CD4-positive, CD25-positive, alpha-beta regulatory T cell (primary cell): Measurements from ENCODE around the gene MAGEA11. TPM values are rescaled to one million over a fixed set of nuclear protein-coding genes. Genes with fewer than 3 reads are reported as not detected.
"Not testable (repeated sequence)": the region's sequence is repeated elsewhere in the genome, so short reads cannot be mapped to it uniquely, and the experiment has no call there.

ENCODE experiments used
- ATAC-seq, 2 donors: fragments of 150-1000 bp; cut with Tn5 transposase; one replicate each; pipeline ENCODE4 v1.10.0; 2021; ENCODE audit warnings: low read depth in 2 of 2, moderate number of reproducible peaks in 2 of 2, moderate library complexity in 1 of 2
- DNase-seq, 3 donors: peaks; one replicate each; pipeline versions ENCODE4 v3.0.0 to v3.0.0-alpha.2; 2012 to 2022; ENCODE audit warnings: mixed read lengths in 1 of 3
- H3K27ac ChIP-seq: one replicate; pipeline ENCODE4 v1.7.0; 2013; ENCODE audit warnings: mild to moderate bottlenecking, low read length; ENCODE audit not compliant: insufficient read depth, poor library complexity, severe bottlenecking
- H3K27me3 ChIP-seq: one replicate; pipeline ENCODE4 v1.7.0; 2013; ENCODE audit warnings: low read length; ENCODE audit not compliant: control insufficient read depth, insufficient read depth
- H3K36me3 ChIP-seq: one replicate; pipeline ENCODE4 v1.7.0; 2013; ENCODE audit warnings: mild to moderate bottlenecking, low read length, moderate library complexity; ENCODE audit not compliant: control insufficient read depth, insufficient read depth
- H3K4me1 ChIP-seq: 2 replicates; pipeline ENCODE4 v1.7.0; 2013; ENCODE audit warnings: mild to moderate bottlenecking, low read length; ENCODE audit not compliant: insufficient read depth, control insufficient read depth, poor library complexity, severe bottlenecking
- H3K4me3 ChIP-seq: one replicate; pipeline ENCODE4 v1.7.0; 2013; ENCODE audit warnings: low read depth, mild to moderate bottlenecking, low read length, moderate library complexity
- H3K9me3 ChIP-seq, 2 experiments: 1 replicate in 1 of 2; 2 replicates in 1 of 2; pipeline ENCODE4 v1.7.0; 2013; ENCODE audit warnings: low read length in 2 of 2, mild to moderate bottlenecking in 1 of 2, moderate library complexity in 1 of 2; ENCODE audit not compliant: control insufficient read depth in 2 of 2
- H3K27ac Mint-ChIP-seq, 3 donors: one replicate each; pipeline ENCODE4 v1.8.0; 2020 to 2022; ENCODE audit warnings: mild to moderate bottlenecking in 3 of 3, mixed read lengths in 3 of 3, moderate library complexity in 2 of 3
- H3K27me3 Mint-ChIP-seq: one replicate; pipeline ENCODE4 v1.8.0; 2022; ENCODE audit warnings: mild to moderate bottlenecking, mixed read lengths
- H3K36me3 Mint-ChIP-seq: one replicate; pipeline ENCODE4 v1.8.0; 2020; ENCODE audit warnings: mixed read lengths
- H3K4me1 Mint-ChIP-seq, 4 donors: one replicate each; pipeline ENCODE4 v1.8.0; 2020 to 2022; ENCODE audit warnings: mixed read lengths in 4 of 4, mild to moderate bottlenecking in 1 of 4
- H3K4me3 Mint-ChIP-seq, 4 donors: one replicate each; pipeline ENCODE4 v1.8.0; 2020 to 2022; ENCODE audit warnings: mild to moderate bottlenecking in 4 of 4, mixed read lengths in 4 of 4, moderate library complexity in 3 of 4
- H3K9me3 Mint-ChIP-seq, 7 donors: one replicate each; pipeline ENCODE4 v1.8.0; 2020 to 2022; ENCODE audit warnings: mixed read lengths in 7 of 7, mild to moderate bottlenecking in 3 of 7, moderate library complexity in 2 of 7
- polyA plus RNA-seq, 4 donors: library from polyadenylated mRNA; unstranded; fragments of 300-500 nt; fragmentation: Illumina TruSeq; gene quantifications; one replicate each; pipeline ENCODE4 v1.2.3, GENCODE V29; 2021
- total RNA-seq: library from RNA; stranded (reverse); gene quantifications from one replicate; pipeline ENCODE4 v1.2.3, GENCODE V29; 2022

MAGEA11 gene, protein sequence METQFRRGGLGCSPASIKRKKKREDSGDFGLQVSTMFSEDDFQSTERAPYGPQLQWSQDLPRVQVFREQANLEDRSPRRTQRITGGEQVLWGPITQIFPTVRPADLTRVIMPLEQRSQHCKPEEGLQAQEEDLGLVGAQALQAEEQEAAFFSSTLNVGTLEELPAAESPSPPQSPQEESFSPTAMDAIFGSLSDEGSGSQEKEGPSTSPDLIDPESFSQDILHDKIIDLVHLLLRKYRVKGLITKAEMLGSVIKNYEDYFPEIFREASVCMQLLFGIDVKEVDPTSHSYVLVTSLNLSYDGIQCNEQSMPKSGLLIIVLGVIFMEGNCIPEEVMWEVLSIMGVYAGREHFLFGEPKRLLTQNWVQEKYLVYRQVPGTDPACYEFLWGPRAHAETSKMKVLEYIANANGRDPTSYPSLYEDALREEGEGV
- total RNA-seq, result not detected
- not detected for polyA plus RNA-seq

DNA sequence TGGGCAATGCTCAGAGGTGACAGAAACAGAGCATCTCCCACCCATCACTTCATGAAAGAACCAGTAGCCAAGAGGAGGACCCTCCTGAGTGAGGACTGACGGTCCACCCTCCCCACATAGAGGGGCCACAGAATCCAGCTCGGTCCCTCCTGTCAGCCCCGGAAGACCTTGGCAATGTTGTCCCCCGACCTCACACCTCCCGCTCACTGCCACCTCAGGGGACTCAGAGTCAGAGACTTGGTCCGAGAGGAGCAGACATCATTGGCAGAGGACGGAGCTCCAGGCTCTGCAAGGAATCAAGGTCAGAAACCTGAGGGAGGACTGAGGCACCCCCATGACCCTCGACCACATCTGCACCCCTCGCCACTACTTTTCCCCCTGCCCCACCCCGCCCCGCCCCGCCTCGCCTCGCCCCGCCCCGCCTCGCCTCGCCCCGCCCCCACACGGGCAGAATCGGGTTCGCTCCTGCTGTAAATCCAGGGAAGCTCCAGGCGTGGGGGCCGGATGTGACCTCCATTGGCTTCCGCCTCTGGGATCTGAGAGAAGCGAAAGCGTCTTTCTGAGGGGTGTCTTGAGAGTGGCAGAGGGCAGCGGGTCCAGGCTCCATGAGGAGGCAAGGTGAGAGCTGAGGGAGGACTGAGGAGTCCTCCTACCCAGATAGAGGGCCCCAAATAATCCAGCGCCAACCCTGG lies at the start of gene MAGEA11:
TSS of gene MAGEA11 (plus strand) at position 516 of the 692 bp plus-strand sequence. CDS start 1,100 bp downstream, outside the sequence.
- Mint-ChIP-seq H3K27me3 (no peaks in the 10 kb centered on the region), H3K36me3 (no peaks in the 10 kb centered on the region)

GRCh38 chrX:149675088-149675487 lies 36.8 kb upstream of the MAGEA11 start:
- not testable (repeated sequence) for H3K36me3 Mint-ChIP-seq, H3K27me3 ChIP-seq, H3K9me3 ChIP-seq, H3K27ac Mint-ChIP-seq, H3K27ac ChIP-seq, DNase-seq, H3K4me1 Mint-ChIP-seq, H3K4me3 Mint-ChIP-seq, ATAC-seq, H3K36me3 ChIP-seq, H3K9me3 Mint-ChIP-seq, H3K4me3 ChIP-seq, H3K27me3 Mint-ChIP-seq, H3K4me1 ChIP-seq

More for the DNA sequence above, at the start of gene MAGEA11:
- H3K4me3 Mint-ChIP-seq, result no peak within 1 kb of the TSS
- H3K9me3 Mint-ChIP-seq, result no peaks in the 10 kb centered on the region
- H3K4me3 ChIP-seq, result no peak within 1 kb of the TSS
- no peaks in the 10 kb centered on the region for H3K36me3 ChIP-seq
- no peak within 1 kb of the TSS for H3K27ac ChIP-seq
- ATAC-seq, result no peak
- H3K4me1 ChIP-seq, result no peaks in the 10 kb centered on the region
- H3K27me3 ChIP-seq, result no peaks in the 10 kb centered on the region
- no peak for DNase-seq
- no peaks in the 10 kb centered on the region for H3K9me3 ChIP-seq
- H3K4me1 Mint-ChIP-seq, result no peaks in the 10 kb centered on the region
- no peak within 1 kb of the TSS for H3K27ac Mint-ChIP-seq

DNA sequence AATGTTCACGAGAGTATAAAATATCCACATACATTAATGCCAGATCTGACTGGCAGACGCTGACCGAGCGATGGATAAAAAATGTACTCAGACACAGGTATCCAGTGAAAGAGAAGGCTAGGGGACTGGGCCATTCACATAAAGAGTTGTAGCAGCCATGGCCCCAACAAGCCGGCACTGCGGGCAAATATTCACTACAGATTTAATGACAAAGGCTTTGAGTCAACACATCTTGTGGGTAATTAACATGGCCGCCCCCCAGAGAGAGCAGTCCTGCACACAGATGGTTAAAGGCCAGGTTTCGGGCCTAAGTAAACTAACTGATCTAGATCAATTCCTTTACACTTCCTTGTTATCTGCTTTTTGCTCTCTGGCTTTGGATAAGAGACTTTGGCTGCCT lies 36.3 kb upstream of the MAGEA11 start:
- H3K4me1 ChIP-seq, H3K36me3 ChIP-seq, H3K27me3 ChIP-seq, H3K27ac ChIP-seq, H3K36me3 Mint-ChIP-seq, DNase-seq, H3K4me1 Mint-ChIP-seq, H3K27ac Mint-ChIP-seq, H3K4me3 Mint-ChIP-seq, H3K9me3 Mint-ChIP-seq, H3K4me3 ChIP-seq, H3K27me3 Mint-ChIP-seq, ATAC-seq, H3K9me3 ChIP-seq: not testable (repeated sequence)

- not testable (repeated sequence) for ATAC-seq, H3K27me3 Mint-ChIP-seq, H3K27me3 ChIP-seq, H3K36me3 Mint-ChIP-seq, H3K4me3 ChIP-seq, H3K9me3 ChIP-seq, H3K4me1 ChIP-seq, H3K4me1 Mint-ChIP-seq, H3K9me3 Mint-ChIP-seq, DNase-seq, H3K27ac Mint-ChIP-seq, H3K4me3 Mint-ChIP-seq, H3K27ac ChIP-seq, H3K36me3 ChIP-seq
Observed at GRCh38 chrX:149679164-149679678, 32.6 kb upstream of the MAGEA11 start.

GRCh38 chrX:149681182-149681581 lies 30.7 kb upstream of the MAGEA11 start:
- Mint-ChIP-seq H3K4me1 (no peaks in the 10 kb centered on the region), H3K4me3 (no peak overlapping the region), H3K36me3 (no peaks in the 10 kb centered on the region), H3K9me3 (peaks cover 0 to 2% (median 0%) of the 10 kb centered on the region in 7 donors), H3K27me3 (no peaks in the 10 kb centered on the region), H3K27ac (no peak overlapping the region)
- H3K36me3 ChIP-seq, result no peaks in the 10 kb centered on the region
- DNase-seq (no peak), ATAC-seq (no peak)
- H3K27ac ChIP-seq, result no peak overlapping the region
- H3K4me3 ChIP-seq, result no peak overlapping the region
- H3K4me1 ChIP-seq, result no peaks in the 10 kb centered on the region
- no peaks in the 10 kb centered on the region for H3K27me3 ChIP-seq
- no peaks in the 10 kb centered on the region for H3K9me3 ChIP-seq

- no peak overlapping the region for H3K27ac Mint-ChIP-seq
- no peaks in the 10 kb centered on the region for H3K36me3 Mint-ChIP-seq
- DNase-seq, result no peak
- H3K4me1 Mint-ChIP-seq, result no peaks in the 10 kb centered on the region
- no peak overlapping the region for H3K4me3 Mint-ChIP-seq
- no peaks in the 10 kb centered on the region for H3K27me3 Mint-ChIP-seq
- Histone ChIP-seq H3K9me3 (no peaks in the 10 kb centered on the region), H3K36me3 (no peaks in the 10 kb centered on the region), H3K27me3 (no peaks in the 10 kb centered on the region), H3K4me3 (no peak overlapping the region), H3K27ac (no peak overlapping the region), H3K4me1 (no peaks in the 10 kb centered on the region)
- ATAC-seq, result no peak
- H3K9me3 Mint-ChIP-seq, result peaks cover 0 to 2% (median 0%) of the 10 kb centered on the region in 7 donors
Observed at GRCh38 chrX:149682031-149682430, 29.8 kb upstream of the MAGEA11 start.

DNA sequence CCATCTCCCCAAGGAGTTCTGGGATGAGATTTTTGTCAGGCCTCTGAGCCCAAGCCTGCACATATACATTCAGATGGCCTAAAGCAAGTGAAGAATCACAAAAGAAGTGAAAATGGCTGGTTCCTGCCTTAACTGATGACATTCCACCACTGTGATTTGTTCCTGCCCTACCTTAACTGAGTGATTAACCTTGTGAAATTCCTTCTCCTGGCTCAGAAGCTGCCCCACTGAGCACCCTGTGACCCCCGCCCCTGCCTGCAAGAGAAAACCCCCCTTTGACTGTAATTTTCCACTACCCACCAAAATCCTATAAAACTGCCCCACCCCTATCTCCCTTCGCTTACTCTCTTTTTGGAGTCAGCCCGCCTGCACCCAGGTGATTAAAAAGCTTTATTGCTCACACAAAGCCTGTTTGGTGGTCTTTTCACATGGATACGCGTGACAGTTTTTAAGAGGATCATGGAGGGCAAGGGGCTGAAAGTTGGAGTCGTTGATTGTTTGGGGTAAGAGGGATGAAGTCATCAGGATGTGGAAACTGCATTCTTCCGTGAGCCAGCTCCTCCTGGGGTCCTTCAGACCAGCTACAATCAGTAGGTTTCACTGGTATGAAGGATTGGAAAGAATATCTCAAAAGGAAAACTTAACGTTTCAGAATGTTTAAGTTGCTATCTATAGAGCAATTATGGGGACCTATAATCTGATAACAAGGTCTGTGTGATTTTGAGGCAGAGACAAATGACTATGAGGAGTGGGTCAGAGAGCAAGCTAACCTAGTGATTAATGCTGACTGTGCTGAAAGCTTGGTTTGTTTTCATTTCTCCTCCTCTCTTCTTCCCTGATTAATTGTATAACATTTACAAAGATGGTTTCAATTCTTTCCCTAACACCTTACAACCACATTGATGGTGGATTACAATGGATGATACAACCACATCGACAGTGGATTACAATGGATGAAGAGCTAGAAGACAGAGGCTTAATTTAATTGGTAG lies 28.6 kb upstream of the MAGEA11 start:
- no peaks in the 10 kb centered on the region for H3K4me1 Mint-ChIP-seq
- H3K27me3 Mint-ChIP-seq, result peaks cover 5% of the 10 kb centered on the region
- DNase-seq (no peak), ATAC-seq (no peak)
- no peak overlapping the region for H3K4me3 ChIP-seq
- H3K4me3 Mint-ChIP-seq, result no peak overlapping the region
- no peak overlapping the region for H3K27ac Mint-ChIP-seq
- H3K9me3 Mint-ChIP-seq, result peaks cover 0 to 2% (median 0%) of the 10 kb centered on the region in 7 donors
- H3K9me3 ChIP-seq, result no peaks in the 10 kb centered on the region
- H3K4me1 ChIP-seq, result no peaks in the 10 kb centered on the region
- no peak overlapping the region for H3K27ac ChIP-seq
- no peaks in the 10 kb centered on the region for H3K36me3 ChIP-seq
- no peaks in the 10 kb centered on the region for H3K36me3 Mint-ChIP-seq
- H3K27me3 ChIP-seq, result no peaks in the 10 kb centered on the region
